Measurements from ENCODE around the gene TNRC18. TPM values are rescaled to one million over a fixed set of nuclear protein-coding genes. Genes with fewer than 3 reads are reported as not detected.
"Not testable (repeated sequence)": the region's sequence is repeated elsewhere in the genome, so short reads cannot be mapped to it uniquely, and the experiment has no call there.

Gene TNRC18
- total RNA-seq, 4 donors from 2014 or later: 112 to 325 (median 211) TPM

DNA sequence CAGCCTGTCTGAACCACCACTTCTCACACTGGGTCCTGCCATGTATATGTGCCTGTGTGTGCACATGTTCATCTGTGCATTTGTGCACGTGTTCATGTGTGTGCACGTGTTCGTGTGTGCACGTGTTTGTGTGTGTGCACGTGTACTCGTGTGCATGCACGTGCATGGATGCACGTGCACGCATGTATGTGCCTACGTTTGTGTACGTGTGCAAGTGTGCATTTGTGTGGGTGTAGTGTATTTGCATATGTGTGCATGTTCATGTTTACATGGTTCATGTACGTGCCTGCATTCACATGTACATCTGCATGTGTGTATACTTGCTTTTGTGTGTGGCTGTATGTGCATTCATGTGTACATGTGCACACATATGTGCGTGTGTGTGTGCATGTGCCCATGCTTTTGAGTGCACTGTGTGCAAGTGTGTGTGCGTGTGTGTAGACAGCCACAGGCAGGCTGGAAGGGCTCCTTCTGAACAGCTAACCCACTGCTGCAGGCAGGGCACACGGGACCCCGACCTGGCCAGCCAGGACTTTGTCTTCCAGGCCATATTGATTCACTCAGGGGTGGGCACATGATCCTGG is 112.7 kb downstream of the TNRC18 start:
- Histone ChIP-seq H3K27ac (no peak overlapping the region), H3K4me1 (no peaks in the 10 kb centered on the region), H3K36me3 (peaks cover 0 to 76% (median 0%) of the 10 kb centered on the region in 3 donors), H3K27me3 (no peaks in the 10 kb centered on the region), H3K4me3 (no peak overlapping the region), H3K9me3 (no peaks in the 10 kb centered on the region)
- DNase-seq: no peak
- no peak for TF ChIP-seq POLR2A (IDR thresholded peaks at IDR 0.05)
- TF ChIP-seq, protein P1, sequence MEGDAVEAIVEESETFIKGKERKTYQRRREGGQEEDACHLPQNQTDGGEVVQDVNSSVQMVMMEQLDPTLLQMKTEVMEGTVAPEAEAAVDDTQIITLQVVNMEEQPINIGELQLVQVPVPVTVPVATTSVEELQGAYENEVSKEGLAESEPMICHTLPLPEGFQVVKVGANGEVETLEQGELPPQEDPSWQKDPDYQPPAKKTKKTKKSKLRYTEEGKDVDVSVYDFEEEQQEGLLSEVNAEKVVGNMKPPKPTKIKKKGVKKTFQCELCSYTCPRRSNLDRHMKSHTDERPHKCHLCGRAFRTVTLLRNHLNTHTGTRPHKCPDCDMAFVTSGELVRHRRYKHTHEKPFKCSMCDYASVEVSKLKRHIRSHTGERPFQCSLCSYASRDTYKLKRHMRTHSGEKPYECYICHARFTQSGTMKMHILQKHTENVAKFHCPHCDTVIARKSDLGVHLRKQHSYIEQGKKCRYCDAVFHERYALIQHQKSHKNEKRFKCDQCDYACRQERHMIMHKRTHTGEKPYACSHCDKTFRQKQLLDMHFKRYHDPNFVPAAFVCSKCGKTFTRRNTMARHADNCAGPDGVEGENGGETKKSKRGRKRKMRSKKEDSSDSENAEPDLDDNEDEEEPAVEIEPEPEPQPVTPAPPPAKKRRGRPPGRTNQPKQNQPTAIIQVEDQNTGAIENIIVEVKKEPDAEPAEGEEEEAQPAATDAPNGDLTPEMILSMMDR (IDR thresholded peaks at IDR 0.05): no peak

GRCh38 chr7:5309146-5309545 is 114.5 kb downstream of the TNRC18 start:
- Histone ChIP-seq H3K27me3 (no peaks in the 10 kb centered on the region), H3K36me3 (peaks cover 0 to 60% (median 0%) of the 10 kb centered on the region in 3 donors), H3K4me3 (no peak overlapping the region), H3K9me3 (no peaks in the 10 kb centered on the region), H3K4me1 (no peaks in the 10 kb centered on the region), H3K27ac (no peak overlapping the region)
- no peak for TF ChIP-seq POLR2A (IDR thresholded peaks at IDR 0.05)
- TF ChIP-seq, protein P1 (IDR thresholded peaks at IDR 0.05): no peak
- no peak for DNase-seq

- DNase-seq, H3K27ac ChIP-seq, H3K9me3 ChIP-seq, H3K4me3 ChIP-seq, H3K4me1 ChIP-seq, H3K27me3 ChIP-seq: not testable (repeated sequence)
- H3K36me3 ChIP-seq: peaks cover 0 to 46% (median 0%) of the 10 kb centered on the region in 3 donors
Observed at GRCh38 chr7:5307221-5308142, 116.2 kb downstream of the TNRC18 start.

DNA sequence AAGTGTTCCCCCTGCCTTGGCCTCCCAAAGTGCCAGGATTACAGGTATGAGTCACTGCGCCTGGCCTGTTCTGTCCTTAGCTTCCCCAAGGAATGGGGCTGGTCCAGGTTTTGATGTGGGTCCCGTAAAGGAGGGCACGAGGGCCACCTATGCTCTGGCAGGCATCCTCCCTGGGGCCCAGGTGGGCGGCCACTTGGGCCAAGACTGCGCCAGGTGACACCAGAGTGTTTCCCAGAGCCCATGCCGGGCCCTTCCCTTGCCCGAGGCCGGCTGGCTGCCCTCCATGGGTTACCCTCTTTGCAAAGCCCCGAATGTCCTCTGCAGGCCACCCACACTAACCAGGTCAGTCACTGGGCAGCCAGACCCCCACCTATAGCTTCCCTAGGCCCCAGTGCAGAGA is 118.6 kb downstream of the TNRC18 start:
- H3K36me3 ChIP-seq: peaks cover 0 to 22% (median 0%) of the 10 kb centered on the region in 3 donors
- H3K4me1 ChIP-seq, H3K4me3 ChIP-seq, H3K27me3 ChIP-seq, DNase-seq, H3K27ac ChIP-seq, H3K9me3 ChIP-seq: not testable (repeated sequence)

- DNase-seq: no peak
- H3K27me3 ChIP-seq: no peaks in the 10 kb centered on the region
- H3K36me3 ChIP-seq: peaks cover 0 to 16% (median 0%) of the 10 kb centered on the region in 3 donors
- H3K9me3 ChIP-seq: no peaks in the 10 kb centered on the region
- no peaks in the 10 kb centered on the region for H3K4me1 ChIP-seq
- no peak overlapping the region for H3K4me3 ChIP-seq
- no peak overlapping the region for H3K27ac ChIP-seq
- TF ChIP-seq POLR2A (IDR thresholded peaks at IDR 0.05): no peak
- TF ChIP-seq, protein P1 (IDR thresholded peaks at IDR 0.05): no peak
Observed at GRCh38 chr7:5303591-5304505, 119.8 kb downstream of the TNRC18 start.

DNA sequence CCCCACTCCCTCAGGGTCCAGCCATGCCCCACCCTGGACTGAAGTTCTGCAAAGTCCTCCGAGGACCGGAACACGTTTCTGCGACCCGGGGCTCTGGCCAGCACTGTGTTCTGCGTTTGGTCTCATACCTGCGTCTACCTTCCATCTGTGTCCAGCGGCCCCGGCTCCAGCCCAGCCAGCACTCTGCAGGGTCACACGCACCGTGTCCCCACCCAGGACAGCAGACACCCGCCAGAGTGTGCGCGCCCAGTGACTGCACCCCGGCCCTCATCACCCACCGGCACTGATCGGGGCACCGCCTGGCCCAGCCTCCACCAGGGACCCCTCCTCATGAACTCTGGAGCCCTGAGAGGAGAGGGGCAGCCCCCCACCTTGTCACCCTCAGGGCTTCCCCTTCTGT is 120.6 kb downstream of the TNRC18 start:
- H3K9me3 ChIP-seq: no peaks in the 10 kb centered on the region
- H3K36me3 ChIP-seq: peaks cover 0 to 9% (median 0%) of the 10 kb centered on the region in 3 donors
- no peaks in the 10 kb centered on the region for H3K27me3 ChIP-seq
- H3K4me1 ChIP-seq: no peaks in the 10 kb centered on the region
- no peak overlapping the region for H3K4me3 ChIP-seq
- no peak overlapping the region for H3K27ac ChIP-seq
- TF ChIP-seq, protein P1 (IDR thresholded peaks at IDR 0.05): no peak
- no peak for TF ChIP-seq POLR2A (IDR thresholded peaks at IDR 0.05)
- no peak for DNase-seq

Data from Peyer's patch (tissue), 4 donors.